ENCODE data around the gene KCNK15.
A peak's percentile ranks its signal among the peaks of the same experiment; 100 is the strongest.

- TF ChIP-seq CTCF (IDR thresholded peaks at IDR 0.05) (peak in 1 of 3 donors; percentile 20), POLR2A (IDR thresholded peaks at IDR 0.05) (no peak), EP300 (IDR thresholded peaks at IDR 0.05) (no peak)
Measured at GRCh38 chr20:44736170-44737021, 9.3 kb upstream of the KCNK15 start.
